Activated CD4-positive, alpha-beta T cell treated with anti-CD3 and anti-CD28 coated beads, Interleukin-2, Interleukin-4, amounts not matched to agents 100 ng/mL and 50 ng/mL, durations not matched to agents 16 hours and 8 hours (primary cell): ENCODE data around the gene OPN3.
"Not testable (repeated sequence)": the region's sequence is repeated elsewhere in the genome, so short reads cannot be mapped to it uniquely, and the experiment has no call there.

Experiments used
- DNase-seq: peaks from one replicate; pipeline ENCODE4 v3.0.0-alpha.2; 2020; ENCODE audit warnings: low spot score

The OPN3 gene

GRCh38 chr1:241640149-241640866 is at the start of gene OPN3, which contains the start of gene CHML:
TSS of gene OPN3 (minus strand) at chr1:241640369. CDS start at chr1:241640254, 115 bp downstream.
TSS of gene CHML (minus strand) at chr1:241640369. CDS start at chr1:241635766, 4,603 bp downstream.
- peak; percentile 93 for DNase-seq

- no peak for DNase-seq
Measured at GRCh38 chr1:241688940-241689368, 48.8 kb upstream of the OPN3 start.

- DNase-seq: no peak
Measured at GRCh38 chr1:241684108-241684507, 43.9 kb upstream of the OPN3 start.

GRCh38 chr1:241682921-241683320 is 42.8 kb upstream of the OPN3 start:
- no peak for DNase-seq

GRCh38 chr1:241681861-241682448 is 41.8 kb upstream of the OPN3 start:
- not testable (repeated sequence) for DNase-seq

- DNase-seq: no peak
Measured at GRCh38 chr1:241679961-241680360, 39.8 kb upstream of the OPN3 start.

- no peak for DNase-seq
Measured at GRCh38 chr1:241679404-241679803, 39.2 kb upstream of the OPN3 start.

- DNase-seq: no peak
Measured at GRCh38 chr1:241678536-241678935, 38.4 kb upstream of the OPN3 start.

GRCh38 chr1:241677201-241677600 is 37.0 kb upstream of the OPN3 start:
- peak; percentile 36 for DNase-seq

GRCh38 chr1:241675983-241676382 is 35.8 kb upstream of the OPN3 start:
- DNase-seq: no peak

GRCh38 chr1:241674805-241675384 is 34.7 kb upstream of the OPN3 start:
- no peak for DNase-seq

GRCh38 chr1:241672301-241672700 is 32.1 kb upstream of the OPN3 start:
- DNase-seq: no peak

GRCh38 chr1:241666419-241666818 is 26.2 kb upstream of the OPN3 start:
- DNase-seq: no peak

- no peak for DNase-seq
Measured at GRCh38 chr1:241660424-241660972, 20.3 kb upstream of the OPN3 start.

GRCh38 chr1:241659016-241659415 is 18.8 kb upstream of the OPN3 start:
- not testable (repeated sequence) for DNase-seq

- DNase-seq: no peak
Measured at GRCh38 chr1:241658081-241658793, 18.1 kb upstream of the OPN3 start.

- DNase-seq: no peak
Measured at GRCh38 chr1:241654641-241655040, 14.5 kb upstream of the OPN3 start.

GRCh38 chr1:241654019-241654418 is 13.8 kb upstream of the OPN3 start:
- no peak for DNase-seq

GRCh38 chr1:241652012-241652411 is 11.8 kb upstream of the OPN3 start, which contains the start of gene WDR64:
TSS of gene WDR64 (plus strand) at chr1:241652281. CDS start at chr1:241652485, 204 bp downstream.
- DNase-seq: no peak

- DNase-seq: no peak
Measured at GRCh38 chr1:241648159-241648558, 8.0 kb upstream of the OPN3 start.

- DNase-seq: no peak
Measured at GRCh38 chr1:241647658-241648057, 7.5 kb upstream of the OPN3 start.

- no peak for DNase-seq
Measured at GRCh38 chr1:241646201-241646600, 6.0 kb upstream of the OPN3 start.
